ENCODE measurements around the gene RERE. TPM values are rescaled to one million over a fixed set of nuclear protein-coding genes. Genes with fewer than 3 reads are reported as not detected.

The RERE gene
- total RNA-seq, 3 donors from 2014 or later = 99.5 to 204 (median 174) TPM

- Histone ChIP-seq H3K36me3 (ENCODE audit: low read depth) (no peaks in the 10 kb centered on the region), H3K4me1 (ENCODE audit: low read depth) (peaks cover 23% of the 10 kb centered on the region), H3K9me3 (no peaks in the 10 kb centered on the region), H3K4me3 (no peak overlapping the region)
- no peak for DNase-seq
- intact Hi-C loops (cut with DNase I, micrococcal nuclease) = no loop called here
- no peak for ATAC-seq
- TF ChIP-seq, protein P1, sequence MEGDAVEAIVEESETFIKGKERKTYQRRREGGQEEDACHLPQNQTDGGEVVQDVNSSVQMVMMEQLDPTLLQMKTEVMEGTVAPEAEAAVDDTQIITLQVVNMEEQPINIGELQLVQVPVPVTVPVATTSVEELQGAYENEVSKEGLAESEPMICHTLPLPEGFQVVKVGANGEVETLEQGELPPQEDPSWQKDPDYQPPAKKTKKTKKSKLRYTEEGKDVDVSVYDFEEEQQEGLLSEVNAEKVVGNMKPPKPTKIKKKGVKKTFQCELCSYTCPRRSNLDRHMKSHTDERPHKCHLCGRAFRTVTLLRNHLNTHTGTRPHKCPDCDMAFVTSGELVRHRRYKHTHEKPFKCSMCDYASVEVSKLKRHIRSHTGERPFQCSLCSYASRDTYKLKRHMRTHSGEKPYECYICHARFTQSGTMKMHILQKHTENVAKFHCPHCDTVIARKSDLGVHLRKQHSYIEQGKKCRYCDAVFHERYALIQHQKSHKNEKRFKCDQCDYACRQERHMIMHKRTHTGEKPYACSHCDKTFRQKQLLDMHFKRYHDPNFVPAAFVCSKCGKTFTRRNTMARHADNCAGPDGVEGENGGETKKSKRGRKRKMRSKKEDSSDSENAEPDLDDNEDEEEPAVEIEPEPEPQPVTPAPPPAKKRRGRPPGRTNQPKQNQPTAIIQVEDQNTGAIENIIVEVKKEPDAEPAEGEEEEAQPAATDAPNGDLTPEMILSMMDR (IDR thresholded peaks at IDR 0.05) = no peak
Observed at GRCh38 chr1:8425150-8425780, 392.2 kb downstream of the RERE start.

GRCh38 chr1:8424539-8425116 lies 392.8 kb downstream of the RERE start:
- ATAC-seq (peak; percentile 61), DNase-seq (peak; percentile 64 to 72 (median 67))
- peaks cover 29% of the 10 kb centered on the region for H3K4me1 ChIP-seq (ENCODE audit: low read depth)
- no peaks in the 10 kb centered on the region for H3K9me3 ChIP-seq
- intact Hi-C loops (cut with DNase I, micrococcal nuclease) = no loop called here
- H3K4me3 ChIP-seq = no peak overlapping the region
- TF ChIP-seq, protein P1 (IDR thresholded peaks at IDR 0.05) = no peak
- no peaks in the 10 kb centered on the region for H3K36me3 ChIP-seq (ENCODE audit: low read depth)

GRCh38 chr1:8423692-8424538 lies 393.5 kb downstream of the RERE start:
- peak; percentile 57 for ATAC-seq
- H3K4me1 ChIP-seq (ENCODE audit: low read depth) = peaks cover 36% of the 10 kb centered on the region
- intact Hi-C loops (cut with DNase I, micrococcal nuclease) = no loop called here

GRCh38 chr1:8423269-8423691 lies 394.2 kb downstream of the RERE start:
- H3K4me1 ChIP-seq (ENCODE audit: low read depth) = peaks cover 42% of the 10 kb centered on the region
- intact Hi-C loops (cut with DNase I, micrococcal nuclease) = no loop called here
- ATAC-seq = peak; percentile 11

More at GRCh38 chr1:8423692-8424538, 393.5 kb downstream of the RERE start:
- TF ChIP-seq, protein P1 (IDR thresholded peaks at IDR 0.05) = peak; percentile 14
- DNase-seq = peak; percentile 65 to 76 (median 73)
- Histone ChIP-seq H3K36me3 (ENCODE audit: low read depth) (no peaks in the 10 kb centered on the region), H3K4me3 (peak overlapping the region; percentile 83), H3K9me3 (no peaks in the 10 kb centered on the region)

More at GRCh38 chr1:8423269-8423691, 394.2 kb downstream of the RERE start:
- TF ChIP-seq, protein P1 (IDR thresholded peaks at IDR 0.05) = no peak
- DNase-seq = peak; percentile 52 to 72 (median 66)
- H3K36me3 ChIP-seq (ENCODE audit: low read depth) = no peaks in the 10 kb centered on the region
- no peaks in the 10 kb centered on the region for H3K9me3 ChIP-seq
- peak overlapping the region; percentile 83 for H3K4me3 ChIP-seq

Data from mucosa of descending colon (tissue), 3 donors.